GM06990 (cell line): ENCODE results near the gene CLCF1.

Experiments
- DNase-seq: peaks from one replicate; pipeline ENCODE4 v3.0.0-alpha.2; 2011; ENCODE audit not compliant: insufficient read length; ENCODE audit errors: extremely low read depth
- H3K27me3 ChIP-seq: replicated peaks from 2 replicates; pipeline ENCODE4 v1.6.0; 2011; ENCODE audit warnings: low read length; ENCODE audit not compliant: control insufficient read depth, insufficient read depth
- H3K36me3 ChIP-seq: 2 replicates; pipeline ENCODE4 v1.5.1; 2011; ENCODE audit warnings: low read length; ENCODE audit not compliant: control insufficient read depth, insufficient read depth
- H3K4me3 ChIP-seq: replicated peaks from 2 replicates; pipeline ENCODE4 v1.5.1; 2011; ENCODE audit warnings: low read depth, mild to moderate bottlenecking, control low read depth, low read length
- CTCF ChIP-seq: IDR thresholded peaks from 2 replicates; pipeline ENCODE4 v1.5.1; 2011; ENCODE audit warnings: low read length, control low read depth, mild to moderate bottlenecking, inconsistent platforms; ENCODE audit not compliant: insufficient read depth, poor library complexity, severe bottlenecking

Gene CLCF1

GRCh38 chr11:67401495-67402191 is 28.2 kb upstream of the CLCF1 start, which contains the start of gene PPP1CA:
TSS of gene PPP1CA (minus strand) at chr11:67401858. CDS start at chr11:67401782, 76 bp downstream.
- peak; percentile 89 for DNase-seq
- Histone ChIP-seq H3K27me3 (no peaks in the 10 kb centered on the region), H3K36me3 (peaks cover 35% of the 10 kb centered on the region), H3K4me3 (peak within 1 kb of the TSS; percentile 90)
- peak; percentile 9 for TF ChIP-seq CTCF

- Histone ChIP-seq H3K27me3 (no peaks in the 10 kb centered on the region), H3K36me3 (peaks cover 36% of the 10 kb centered on the region), H3K4me3 (peak overlapping the region; percentile 90)
- TF ChIP-seq CTCF: no peak
- DNase-seq: no peak
Observed at GRCh38 chr11:67400942-67401494, 27.6 kb upstream of the CLCF1 start.

DNA sequence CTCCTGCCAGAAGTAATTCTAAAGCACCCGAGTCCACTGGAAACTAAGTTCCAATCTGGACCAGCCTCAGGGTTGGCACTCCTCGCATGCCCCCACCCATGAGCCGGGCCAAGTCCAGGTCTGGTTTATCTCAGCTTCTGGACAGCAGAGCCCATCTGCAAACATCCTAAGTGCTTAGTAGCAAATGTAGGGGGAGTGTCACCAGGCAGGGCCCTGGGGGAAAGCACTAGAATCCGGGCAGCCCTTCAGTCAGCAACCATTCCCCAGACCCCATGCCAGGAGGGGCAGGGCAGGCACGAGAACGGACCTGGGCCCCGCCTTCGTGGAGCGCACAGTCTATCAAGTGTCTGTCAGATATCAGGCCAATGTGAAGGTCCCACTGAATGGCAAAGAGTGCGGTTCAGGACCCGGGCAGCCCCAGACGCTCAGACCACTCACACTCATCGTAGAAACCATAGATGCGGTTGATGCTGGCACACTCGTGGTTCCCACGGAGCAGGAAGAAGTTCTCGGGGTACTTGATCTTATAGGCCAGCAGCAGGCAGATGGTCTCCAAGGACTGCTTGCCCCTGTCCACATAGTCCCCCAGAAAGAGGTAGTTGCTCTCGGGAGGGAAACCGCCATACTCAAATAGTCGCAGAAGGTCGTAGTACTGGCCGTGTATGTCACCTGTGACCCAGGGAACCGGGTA is 27.0 kb upstream of the CLCF1 start:
- peaks cover 36% of the 10 kb centered on the region for H3K36me3 ChIP-seq
- DNase-seq: no peak
- no peaks in the 10 kb centered on the region for H3K27me3 ChIP-seq
- TF ChIP-seq CTCF: no peak
- H3K4me3 ChIP-seq: peak overlapping the region; percentile 90

GRCh38 chr11:67398661-67399563 is 25.5 kb upstream of the CLCF1 start:
- Histone ChIP-seq H3K27me3 (no peaks in the 10 kb centered on the region), H3K36me3 (peaks cover 34% of the 10 kb centered on the region), H3K4me3 (no peak overlapping the region)
- no peak for TF ChIP-seq CTCF
- DNase-seq: no peak

GRCh38 chr11:67397986-67398660 is 24.7 kb upstream of the CLCF1 start:
- H3K27me3 ChIP-seq: no peaks in the 10 kb centered on the region
- no peak for DNase-seq
- peaks cover 36% of the 10 kb centered on the region for H3K36me3 ChIP-seq
- H3K4me3 ChIP-seq: no peak overlapping the region
- no peak for TF ChIP-seq CTCF
